HG03565 (cell line): ENCODE data around the gene TMEM130.
"Not testable (repeated sequence)": the region's sequence is repeated elsewhere in the genome, so short reads cannot be mapped to it uniquely, and the experiment has no call there.

Experiments used
- ATAC-seq: cut with Tn5 transposase; IDR thresholded peaks from one replicate; pipeline ENCODE4 v1.9.1; 2021; ENCODE audit warnings: mild to moderate bottlenecking, moderate library complexity; ENCODE audit not compliant: unreplicated experiment

Gene TMEM130

GRCh38 chr7:98842552-98842951 is 27.3 kb downstream of the TMEM130 start:
- ATAC-seq, result not testable (repeated sequence)

GRCh38 chr7:98841179-98841997 is 28.4 kb downstream of the TMEM130 start:
- no peak for ATAC-seq

GRCh38 chr7:98840722-98841121 is 29.1 kb downstream of the TMEM130 start:
- ATAC-seq, result no peak

GRCh38 chr7:98840096-98840495 is 29.7 kb downstream of the TMEM130 start:
- no peak for ATAC-seq

GRCh38 chr7:98837630-98837972 is 32.2 kb downstream of the TMEM130 start:
- ATAC-seq, result no peak

GRCh38 chr7:98836811-98837629 is 32.8 kb downstream of the TMEM130 start:
- no peak for ATAC-seq

GRCh38 chr7:98834949-98835348 is 34.9 kb downstream of the TMEM130 start:
- no peak for ATAC-seq

- no peak for ATAC-seq
These were observed 36.8 kb downstream of the TMEM130 start for GRCh38 chr7:98833022-98833421.

- no peak for ATAC-seq
These were observed 38.1 kb downstream of the TMEM130 start for GRCh38 chr7:98831641-98832221.

- ATAC-seq, result no peak
These were observed 38.8 kb downstream of the TMEM130 start for GRCh38 chr7:98830972-98831548.

GRCh38 chr7:98828368-98828767 is 41.4 kb downstream of the TMEM130 start:
- ATAC-seq, result no peak

GRCh38 chr7:98827258-98827657 is 42.6 kb downstream of the TMEM130 start:
- ATAC-seq, result no peak

- ATAC-seq, result no peak
These were observed 43.0 kb downstream of the TMEM130 start for GRCh38 chr7:98826811-98827231.

- ATAC-seq, result no peak
These were observed 43.4 kb downstream of the TMEM130 start for GRCh38 chr7:98826387-98826786.

- ATAC-seq, result no peak
These were observed 46.6 kb downstream of the TMEM130 start for GRCh38 chr7:98823226-98823625.

GRCh38 chr7:98821348-98821747 is 48.5 kb downstream of the TMEM130 start:
- ATAC-seq, result no peak

GRCh38 chr7:98816967-98817710 is 52.7 kb downstream of the TMEM130 start:
- no peak for ATAC-seq

- no peak for ATAC-seq
These were observed 53.6 kb downstream of the TMEM130 start for GRCh38 chr7:98816241-98816640.

GRCh38 chr7:98815313-98815712 is 54.5 kb downstream of the TMEM130 start:
- ATAC-seq, result no peak

GRCh38 chr7:98811299-98811698 is 58.5 kb downstream of the TMEM130 start:
- no peak for ATAC-seq
